Measurements from ENCODE around the gene NT5DC4. TPM values are rescaled to one million over a fixed set of nuclear protein-coding genes. Genes with fewer than 3 reads are reported as not detected.

NT5DC4 gene
- total RNA-seq, 2 experiments from 2014 or later = not detected

GRCh38 chr2:112708968-112709367 is 11.9 kb upstream of the NT5DC4 start:
- no peak overlapping the region for H3K4me2 ChIP-seq (ENCODE audit: low read length)
- no peak for TF ChIP-seq EZH2phosphoT487 (IDR thresholded peaks at IDR 0.05; ENCODE audit: borderline replicate concordance, low read depth, low read length)
- TF ChIP-seq CTCF (conservative IDR thresholded peaks at IDR 0.05; ENCODE audit: low read length) = no peak
- DNase-seq (ENCODE audit: low spot score) = no peak
- no peaks in the 10 kb centered on the region for H3K9me3 ChIP-seq (ENCODE audit: low read length)
- H4K20me1 ChIP-seq (ENCODE audit: insufficient read depth, low read length) = no peaks in the 10 kb centered on the region
- no peak overlapping the region for H3K27ac ChIP-seq (ENCODE audit: low read depth, low read length, poor library complexity, severe bottlenecking)
- no peaks in the 10 kb centered on the region for H3K79me2 ChIP-seq (ENCODE audit: insufficient read depth, low read depth, low read length)
- no peak overlapping the region for H2AFZ ChIP-seq (ENCODE audit: low read length)
- ChIA-PET CTCF (ENCODE audit: unreplicated experiment) (no interaction called here), POLR2A (interaction anchor here (0.6 to 0.7 kb wide), 2 partner anchors 12 to 19 kb away, joined by 3 to 4 read pairs; no protein-coding TSS in a partner anchor)
- H3K9me2 ChIP-seq (ENCODE audit: insufficient read depth, low read length) = no peaks in the 10 kb centered on the region
- no peaks in the 10 kb centered on the region for H3K36me3 ChIP-seq (ENCODE audit: insufficient read depth, low read length)
- intact Hi-C loops (cut with micrococcal nuclease; ENCODE audit: unreplicated experiment) = no loop called here
- H3K4me1 ChIP-seq (ENCODE audit: insufficient read depth, low read length, poor library complexity, severe bottlenecking) = peaks cover 14% of the 10 kb centered on the region
- no TSS peak for BruUV-seq (replicated peaks)
- H3K4me3 ChIP-seq (ENCODE audit: low read depth, low read length, poor library complexity, severe bottlenecking) = no peak overlapping the region

- DNase-seq (ENCODE audit: low spot score) = no peak
- Histone ChIP-seq H3K9me2 (ENCODE audit: insufficient read depth, low read length) (no peaks in the 10 kb centered on the region), H3K9me3 (ENCODE audit: low read length) (no peaks in the 10 kb centered on the region), H2AFZ (ENCODE audit: low read length) (no peak overlapping the region), H3K4me1 (ENCODE audit: insufficient read depth, low read length, poor library complexity, severe bottlenecking) (peaks cover 14% of the 10 kb centered on the region), H3K27ac (ENCODE audit: low read depth, low read length, poor library complexity, severe bottlenecking) (no peak overlapping the region), H4K20me1 (ENCODE audit: insufficient read depth, low read length) (no peaks in the 10 kb centered on the region), H3K4me2 (ENCODE audit: low read length) (no peak overlapping the region), H3K79me2 (ENCODE audit: insufficient read depth, low read depth, low read length) (no peaks in the 10 kb centered on the region), H3K36me3 (ENCODE audit: insufficient read depth, low read length) (no peaks in the 10 kb centered on the region), H3K4me3 (ENCODE audit: low read depth, low read length, poor library complexity, severe bottlenecking) (no peak overlapping the region)
- ChIA-PET CTCF (ENCODE audit: unreplicated experiment) (no interaction called here), POLR2A (interaction anchor here (0.6 to 0.7 kb wide), 2 partner anchors 13 to 19 kb away, joined by 3 to 4 read pairs; no protein-coding TSS in a partner anchor)
- TF ChIP-seq EZH2phosphoT487 (IDR thresholded peaks at IDR 0.05; ENCODE audit: borderline replicate concordance, low read depth, low read length) (no peak), CTCF (conservative IDR thresholded peaks at IDR 0.05; ENCODE audit: low read length) (no peak)
- intact Hi-C loops (cut with micrococcal nuclease; ENCODE audit: unreplicated experiment) = no loop called here
- no TSS peak for BruUV-seq (replicated peaks)
Observed at GRCh38 chr2:112709703-112710102, 11.1 kb upstream of the NT5DC4 start.

GRCh38 chr2:112710956-112711750 is 9.7 kb upstream of the NT5DC4 start:
- TF ChIP-seq EZH2phosphoT487 (IDR thresholded peaks at IDR 0.05; ENCODE audit: borderline replicate concordance, low read depth, low read length) (no peak), CTCF (conservative IDR thresholded peaks at IDR 0.05; ENCODE audit: low read length) (no peak)
- Histone ChIP-seq H3K36me3 (ENCODE audit: insufficient read depth, low read length) (no peaks in the 10 kb centered on the region), H3K79me2 (ENCODE audit: insufficient read depth, low read depth, low read length) (no peaks in the 10 kb centered on the region), H4K20me1 (ENCODE audit: insufficient read depth, low read length) (no peaks in the 10 kb centered on the region), H3K9me3 (ENCODE audit: low read length) (no peaks in the 10 kb centered on the region), H3K27ac (ENCODE audit: low read depth, low read length, poor library complexity, severe bottlenecking) (no peak overlapping the region), H3K4me1 (ENCODE audit: insufficient read depth, low read length, poor library complexity, severe bottlenecking) (peaks cover 14% of the 10 kb centered on the region), H2AFZ (ENCODE audit: low read length) (no peak overlapping the region), H3K4me3 (ENCODE audit: low read depth, low read length, poor library complexity, severe bottlenecking) (no peak overlapping the region), H3K4me2 (ENCODE audit: low read length) (no peak overlapping the region), H3K9me2 (ENCODE audit: insufficient read depth, low read length) (no peaks in the 10 kb centered on the region)
- ChIA-PET CTCF (ENCODE audit: unreplicated experiment) (no interaction called here), POLR2A (interaction anchor here (0.5 kb wide), 1 partner anchor 483 kb away, joined by 3 read pairs; no protein-coding TSS in a partner anchor)
- no TSS peak for BruUV-seq (replicated peaks)
- intact Hi-C loops (cut with micrococcal nuclease; ENCODE audit: unreplicated experiment) = no loop called here
- no peak for DNase-seq (ENCODE audit: low spot score)

Data from OCI-LY7 (cell line).